Measurements from ENCODE around the gene REEP6. TPM values are rescaled to one million over a fixed set of nuclear protein-coding genes. Genes with fewer than 3 reads are reported as not detected.
A peak's percentile ranks its signal among the peaks of the same experiment; 100 is the strongest.

The REEP6 gene
- total RNA-seq, 1 experiment from 2014 or later: 10.5 TPM

DNA sequence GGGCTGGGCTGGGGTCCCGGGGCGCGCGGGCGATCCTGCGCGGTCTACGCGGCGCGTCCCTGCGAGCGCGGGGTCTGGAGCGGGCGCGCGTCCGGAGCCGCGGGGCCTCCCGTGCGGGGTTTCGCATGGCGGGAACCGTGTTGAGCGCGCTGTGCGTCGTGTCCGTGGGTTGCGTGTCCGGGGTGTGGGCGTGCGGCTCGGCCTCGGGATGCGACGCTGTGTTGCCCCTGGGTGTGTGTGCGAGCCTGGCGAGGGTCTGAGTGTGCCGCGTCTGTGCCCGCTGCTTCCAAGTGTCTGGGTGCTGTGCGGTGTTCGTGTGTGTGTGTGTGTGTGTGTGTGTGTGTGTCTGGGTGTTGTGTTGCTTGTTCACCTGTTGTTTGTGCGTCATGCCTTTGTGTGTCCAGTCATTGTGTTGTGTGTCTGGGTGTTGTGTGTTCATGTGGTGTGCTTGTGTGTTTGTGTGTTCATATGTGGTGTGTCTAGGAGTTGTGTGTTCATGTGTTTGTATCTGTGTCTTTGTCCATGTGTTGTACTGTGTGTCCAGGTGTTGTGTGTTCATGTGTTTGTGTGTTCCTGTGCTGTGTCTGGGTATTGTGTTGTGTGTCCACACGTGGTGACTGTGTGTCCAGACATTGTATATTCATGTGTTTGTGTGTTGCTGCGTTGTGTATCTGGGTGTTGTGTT is 33.4 kb downstream of the REEP6 start:
- Mint-ChIP-seq H3K4me3 (peak overlapping the region; percentile 55 to 81), H3K36me3 (ENCODE audit: insufficient read depth in 1 of 3, low read depth in 3 of 3) (no peaks in the 10 kb centered on the region), H3K27me3 (ENCODE audit: low read depth) (peaks cover 72% of the 10 kb centered on the region), H3K9me3 (peaks cover 0 to 6% of the 10 kb centered on the region in 2 experiments; a peak in 3 of 5 replicates), H3K27ac (no peak overlapping the region), H3K4me1 (peaks cover 6 to 7% of the 10 kb centered on the region in 2 experiments; a peak in 3 of 4 replicates)
- Histone ChIP-seq H3K18ac (ENCODE audit: insufficient read length, low read depth, low read length) (no peak overlapping the region), H3K4me2 (ENCODE audit: insufficient read depth, insufficient read length, low read length) (peak overlapping the region; percentile 15), H3K9ac (ENCODE audit: extremely low read depth, insufficient read length, low read length) (no peak overlapping the region), H2BK5ac (ENCODE audit: insufficient read length, low read length) (no peak overlapping the region), H3K9me3 (ENCODE audit: control insufficient read depth, low read depth, low read length) (no peaks in the 10 kb centered on the region), H3T11ph (ENCODE audit: low read length) (no peak overlapping the region), H3K14ac (ENCODE audit: insufficient read depth, low read length) (no peak overlapping the region), H2BK15ac (ENCODE audit: low read depth, low read length) (no peak overlapping the region), H2BK120ac (ENCODE audit: low read depth, low read length, poor library complexity, severe bottlenecking) (no peak overlapping the region), H2BK12ac (ENCODE audit: insufficient read length, low read depth, low read length) (no peak overlapping the region), H3K27me3 (ENCODE audit: insufficient read depth, low read length) (peaks cover 16% of the 10 kb centered on the region; the same call in 1 of the 2 replicates), H2AFZ (ENCODE audit: low read length) (no peak overlapping the region), H4K91ac (ENCODE audit: insufficient read length, low read depth, low read length) (no peak overlapping the region), H4K5ac (ENCODE audit: insufficient read length, low read depth, low read length) (no peak overlapping the region), H4K8ac (replicated peaks; ENCODE audit: insufficient read length, low read depth, low read length) (no peak overlapping the region), H3K4me1 (ENCODE audit: insufficient read depth, low read length) (no peaks in the 10 kb centered on the region), H3K23ac (ENCODE audit: insufficient read length, low read depth, low read length) (no peak overlapping the region), H2BK20ac (ENCODE audit: low read depth, low read length, poor library complexity, severe bottlenecking) (no peak overlapping the region), H2AK5ac (ENCODE audit: insufficient read length, low read length) (no peak overlapping the region), H3K27ac (ENCODE audit: insufficient read length, low read depth, low read length) (no peak overlapping the region), H3K4ac (ENCODE audit: low read depth, low read length) (no peak overlapping the region), H3K79me1 (ENCODE audit: insufficient read depth, low read depth, low read length, poor library complexity, severe bottlenecking) (no peaks in the 10 kb centered on the region), H3K23me2 (ENCODE audit: insufficient read length, low read depth, low read length, poor library complexity, severe bottlenecking) (peaks cover 2% of the 10 kb centered on the region), H3K56ac (ENCODE audit: insufficient read length, low read depth, low read length) (no peak overlapping the region), H3K79me2 (ENCODE audit: insufficient read depth, low read length) (no peaks in the 10 kb centered on the region), H4K20me1 (ENCODE audit: control insufficient read depth, insufficient read depth, insufficient read length) (peaks cover 3% of the 10 kb centered on the region)
- no peak for DNase-seq
- WGBS (ENCODE audit: extremely low coverage, insufficient read length, low lambda C conversion rate): no CpG with 5 or more reads among the region's 49 CpGs
- TF ChIP-seq, protein P1, sequence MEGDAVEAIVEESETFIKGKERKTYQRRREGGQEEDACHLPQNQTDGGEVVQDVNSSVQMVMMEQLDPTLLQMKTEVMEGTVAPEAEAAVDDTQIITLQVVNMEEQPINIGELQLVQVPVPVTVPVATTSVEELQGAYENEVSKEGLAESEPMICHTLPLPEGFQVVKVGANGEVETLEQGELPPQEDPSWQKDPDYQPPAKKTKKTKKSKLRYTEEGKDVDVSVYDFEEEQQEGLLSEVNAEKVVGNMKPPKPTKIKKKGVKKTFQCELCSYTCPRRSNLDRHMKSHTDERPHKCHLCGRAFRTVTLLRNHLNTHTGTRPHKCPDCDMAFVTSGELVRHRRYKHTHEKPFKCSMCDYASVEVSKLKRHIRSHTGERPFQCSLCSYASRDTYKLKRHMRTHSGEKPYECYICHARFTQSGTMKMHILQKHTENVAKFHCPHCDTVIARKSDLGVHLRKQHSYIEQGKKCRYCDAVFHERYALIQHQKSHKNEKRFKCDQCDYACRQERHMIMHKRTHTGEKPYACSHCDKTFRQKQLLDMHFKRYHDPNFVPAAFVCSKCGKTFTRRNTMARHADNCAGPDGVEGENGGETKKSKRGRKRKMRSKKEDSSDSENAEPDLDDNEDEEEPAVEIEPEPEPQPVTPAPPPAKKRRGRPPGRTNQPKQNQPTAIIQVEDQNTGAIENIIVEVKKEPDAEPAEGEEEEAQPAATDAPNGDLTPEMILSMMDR (conservative IDR thresholded peaks at IDR 0.05): no peak
